ENCODE results near the gene PADI6. TPM values are rescaled to one million over a fixed set of nuclear protein-coding genes. Genes with fewer than 3 reads are reported as not detected.
"Not testable (repeated sequence)": the region's sequence is repeated elsewhere in the genome, so short reads cannot be mapped to it uniquely, and the experiment has no call there.

PADI6 gene
- total and polyA plus RNA-seq, 2 of the 8 experiments (the other 6 are each of a cell fraction or from before 2014, with no cell fraction given), result not detected

- TF ChIP-seq ATF2 (IDR thresholded peaks at IDR 0.05; ENCODE audit: low read length), result 0 out of 2 replicates have a peak, but pooled peaks have one; percentile 20
- TF ChIP-seq BACH1 (IDR thresholded peaks at IDR 0.05; ENCODE audit: low read length), result no peak
- no peak for TF ChIP-seq TAF1 (IDR thresholded peaks at IDR 0.05; ENCODE audit: low read depth, low read length)
- TF ChIP-seq SRF (IDR thresholded peaks at IDR 0.05; ENCODE audit: low read depth, low read length), result no peak
- TF ChIP-seq POLR2A (IDR thresholded peaks at IDR 0.05; ENCODE audit: control extremely low read depth in 1 of 2, low read depth in 2 of 2, low read length in 2 of 2), result peak in 1 of 2 experiments; percentile 50
- no peak for TF ChIP-seq POU5F1 (IDR thresholded peaks at IDR 0.05; ENCODE audit: low read depth, low read length)
These were observed 34.1 kb downstream of the PADI6 start (continued) for GRCh38 chr1:17405898-17406759.

DNA sequence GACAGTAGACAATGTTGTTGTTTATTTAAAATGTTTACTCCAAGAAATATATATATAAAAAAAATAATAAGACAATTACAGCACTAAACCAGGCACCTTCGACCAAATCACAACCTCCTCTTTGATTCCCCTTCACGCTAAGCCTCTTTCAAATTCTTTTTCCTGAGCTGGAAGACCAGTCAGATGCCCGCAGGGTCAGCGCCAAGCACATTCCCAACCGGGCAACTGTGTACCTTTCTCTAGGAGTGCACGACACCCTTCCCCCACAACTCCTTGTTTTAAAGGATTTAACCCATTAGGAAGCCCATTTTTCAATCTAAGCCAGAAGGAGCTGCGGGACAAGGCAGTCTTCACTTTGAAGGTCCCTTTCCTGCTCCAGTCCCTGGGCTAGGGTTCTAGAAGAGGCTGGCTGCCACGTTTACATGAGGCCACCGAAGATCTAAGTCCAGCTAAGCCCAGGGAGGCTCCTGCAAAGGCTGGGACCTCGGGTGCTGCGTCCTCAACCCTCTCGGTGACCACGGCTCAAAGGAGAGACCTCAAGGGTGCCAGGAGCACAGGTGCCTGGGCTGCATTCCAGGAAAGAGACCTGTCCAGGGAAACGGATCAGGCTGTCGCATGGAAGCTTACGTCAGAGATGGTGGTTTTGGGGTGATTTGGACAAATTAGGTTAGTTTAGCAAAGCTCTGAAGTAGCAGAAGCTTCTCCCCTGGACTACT, 34.9 kb downstream of the PADI6 start:
- not testable (repeated sequence) for H3K18ac ChIP-seq (ENCODE audit: extremely low read depth, low read length); H3K27ac ChIP-seq (ENCODE audit: low read depth, low read length); H3K4me2 ChIP-seq (ENCODE audit: insufficient read depth in 1 of 2, low read depth in 2 of 2, low read length in 2 of 2); FAIRE-seq; H3K27me3 ChIP-seq (replicated peaks in 1 of 4; ENCODE audit: control insufficient read depth in 3 of 4, extremely low read depth in 1 of 4, insufficient read depth in 3 of 4, low read length in 3 of 4); H3K23me2 ChIP-seq (ENCODE audit: low read depth, low read length); H2BK15ac ChIP-seq (ENCODE audit: low read length); H3K4ac ChIP-seq (replicated peaks; ENCODE audit: insufficient read length, low read depth, low read length); H3K4me3 ChIP-seq (ENCODE audit: extremely low read depth in 1 of 4, insufficient read depth in 2 of 4, low read depth in 3 of 4, low read length in 4 of 4); H3K9ac ChIP-seq (replicated peaks in 1 of 4; ENCODE audit: extremely low read depth in 1 of 4, low read depth in 3 of 4, low read length in 3 of 4); H3K79me1 ChIP-seq (ENCODE audit: low read depth, low read length); H4K8ac ChIP-seq (ENCODE audit: extremely low read depth, insufficient read depth, low read length); H3K9me3 ChIP-seq (ENCODE audit: insufficient read depth in 2 of 2, low read depth in 1 of 2, low read length in 1 of 2); H3K79me2 ChIP-seq (ENCODE audit: control insufficient read depth in 1 of 2, insufficient read depth in 2 of 2, low read length in 2 of 2); H2BK120ac ChIP-seq (replicated peaks; ENCODE audit: low read depth, low read length); H4K91ac ChIP-seq (replicated peaks; ENCODE audit: insufficient read length, low read length); H2AK5ac ChIP-seq (ENCODE audit: low read depth, low read length); H2BK5ac ChIP-seq (ENCODE audit: low read depth, low read length); H2BK20ac ChIP-seq (ENCODE audit: low read length); H2AFZ ChIP-seq (ENCODE audit: low read length); H3K23ac ChIP-seq (ENCODE audit: insufficient read length); DNase-seq (ENCODE audit: low read depth in 1 of 2, low spot score in 2 of 2); H4K5ac ChIP-seq (ENCODE audit: insufficient read length, low read depth, low read length); H2BK12ac ChIP-seq (ENCODE audit: low read depth, low read length); H3K56ac ChIP-seq (replicated peaks; ENCODE audit: insufficient read length, low read depth, low read length); H3K14ac ChIP-seq (ENCODE audit: insufficient read length); H3K4me1 ChIP-seq (replicated peaks in 1 of 4; ENCODE audit: control insufficient read depth in 3 of 4, insufficient read depth in 4 of 4, low read length in 3 of 4)
- 96% methylated on average over 16 of the region's 16 CpGs; no CpG with 5 or more reads in 1 of the 2 experiments for WGBS, 2 experiments (ENCODE audit: extremely low coverage in 1 of 2, insufficient coverage in 1 of 2, insufficient read length in 1 of 2, insufficient replicate concordance in 2 of 2, low coverage in 1 of 2, low lambda C conversion rate in 2 of 2, missing lambda C conversion rate in 1 of 2)
- Histone ChIP-seq H4K20me1 (replicated peaks in 1 of 2; ENCODE audit: control insufficient read depth in 1 of 2, insufficient read depth in 2 of 2, low read length in 2 of 2) (peaks cover 14 to 20% of the 10 kb centered on the region in 2 experiments), H3K36me3 (ENCODE audit: control insufficient read depth in 2 of 4, insufficient read depth in 4 of 4, low read length in 3 of 4) (peaks cover 18 to 48% (median 41%) of the 10 kb centered on the region in 4 experiments)
- POLR2A ChIA-PET (ENCODE audit: partially characterized antibody), result interaction anchor here (0.6 to 10.0 kb wide), 11 partner anchors 9 to 167 kb away, joined by 3 to 116 read pairs (median 3); partner anchors contain the start of gene RCC2
- CTCF ChIA-PET (ENCODE audit: partially characterized antibody), result interaction anchor here (0.6 to 2.8 kb wide), 16 partner anchors 7 to 345 kb away, joined by 3 to 21 read pairs (median 4); partner anchors contain the start of gene PADI6
